HepG2 (cell line): ENCODE data around the gene SYS1. TPM values are rescaled to one million over a fixed set of nuclear protein-coding genes. Genes with fewer than 3 reads are reported as not detected.
A peak's percentile ranks its signal among the peaks of the same experiment; 100 is the strongest.

Experiments used
- EP300 ChIP-seq, 3 experiments: sonication (generic) in 1 of 3; formaldehyde crosslinking in 1 of 3; IDR thresholded peaks; 2 replicates each; pipeline versions ENCODE4 v1.5.1 to v1.6.1; 2011 to 2020; ENCODE audit warnings: low read depth in 2 of 3, low read length in 2 of 3, borderline replicate concordance in 1 of 3, improper control_type of control experiment in 1 of 3, mild to moderate bottlenecking in 1 of 3, missing genetic modification reagents in 1 of 3, moderate library complexity in 1 of 3
- HNRNPH1 ChIP-seq: fragments of 200-400 bp; formaldehyde crosslinking; optimal IDR thresholded peaks from 2 replicates; pipeline ENCODE3; 2017; ENCODE audit warnings: mild to moderate bottlenecking, low read depth, low read length
- MNT ChIP-seq: fragments of 450-650 bp; IDR thresholded peaks from 2 replicates; pipeline ENCODE4 v1.6.1; 2016
- SOX5 ChIP-seq: IDR thresholded peaks from 2 replicates; pipeline ENCODE4 v1.6.1; 2016; ENCODE audit warnings: borderline replicate concordance
- TBX3 ChIP-seq: fragments of 450-650 bp; IDR thresholded peaks from 2 replicates; pipeline ENCODE4 v1.6.1; 2017; ENCODE audit warnings: antibody characterized with exemption, mild to moderate bottlenecking, inconsistent platforms, borderline replicate concordance
- ZBTB33 ChIP-seq: sonication (generic); formaldehyde crosslinking; IDR thresholded peaks from 2 replicates; pipeline ENCODE4 v1.4.0; 2020; ENCODE audit warnings: missing genetic modification reagents
- ZNF274 ChIP-seq: sonication (generic); formaldehyde crosslinking; IDR thresholded peaks from 2 replicates; pipeline ENCODE4 v1.5.1; 2020; ENCODE audit warnings: mild to moderate bottlenecking, missing genetic modification reagents
- ZNF713 ChIP-seq: sonication (generic); formaldehyde crosslinking; IDR thresholded peaks from 2 replicates; pipeline ENCODE4 v1.4.0; 2020; ENCODE audit warnings: mild to moderate bottlenecking, missing genetic modification reagents
- ZNF746 ChIP-seq: sonication (generic); formaldehyde crosslinking; IDR thresholded peaks from 2 replicates; pipeline ENCODE4 v1.8.0; 2022; ENCODE audit warnings: mild to moderate bottlenecking, missing genetic modification reagents
- ZSCAN25 ChIP-seq: sonication (generic); formaldehyde crosslinking; IDR thresholded peaks from 2 replicates; pipeline ENCODE4 v1.8.0; 2022; ENCODE audit warnings: mild to moderate bottlenecking, missing genetic modification reagents
- polyA plus RNA-seq, 8 experiments: library from polyadenylated mRNA; depleted of rRNA in 3 of 8; stranded (reverse) in 7 of 8; unstranded in 1 of 8; fragments of >200 nt; fragmentation: Illumina TruSeq in 4 of 8; extraction: Trizol in 4 of 8; gene quantifications; 2 replicates each; pipeline versions ENCODE4 v1.2.1 to v1.2.3, GENCODE V29; 2011 to 2016; ENCODE audit warnings: low read depth in 4 of 8, missing spikeins in 1 of 8, mixed read lengths in 1 of 8; ENCODE audit not compliant: insufficient read depth in 1 of 8
- total RNA-seq, 5 experiments: library from RNA; depleted of rRNA; stranded (reverse); fragments of >200 nt; fragmentation: Illumina TruSeq; extraction: Trizol; gene quantifications; 2 replicates each; pipeline ENCODE4 v1.2.3, GENCODE V29; 2016; ENCODE audit warnings: low read depth in 1 of 5
- TF ChIP-seq, protein P1 (sequence below): sonication (generic); formaldehyde crosslinking; IDR thresholded peaks from 2 replicates; pipeline ENCODE4 v1.5.0; 2020; ENCODE audit warnings: mild to moderate bottlenecking, missing genetic modification reagents, borderline replicate concordance
- TF ChIP-seq, protein P2 (sequence below): sonication (generic); formaldehyde crosslinking; IDR thresholded peaks from 2 replicates; pipeline ENCODE4 v1.4.0; 2020; ENCODE audit warnings: mild to moderate bottlenecking, missing genetic modification reagents, borderline replicate concordance
- TF ChIP-seq, protein P3 (sequence below): sonication (generic); formaldehyde crosslinking; IDR thresholded peaks from 2 replicates; pipeline ENCODE4 v1.8.0; 2022; ENCODE audit warnings: mild to moderate bottlenecking, missing genetic modification reagents; ENCODE audit not compliant: insufficient replicate concordance

SYS1 gene
- total and polyA plus RNA-seq, 2 of the 13 experiments (the other 11 are each of a cell fraction or from before 2014, with no cell fraction given), result 38.3 to 65.6 TPM

- TF ChIP-seq ZBTB33 (CRISPR knock-in tag) (peak; percentile 90), HNRNPH1 (no peak), ZNF713 (CRISPR knock-in tag) (no peak), MNT (no peak), ZNF746 (peak; percentile 68; the same call in 1 of the 2 replicates), ZSCAN25 (no peak), EP300 (IDR thresholded peaks at IDR 0.05; ENCODE audit: low read depth in 2 of 2, low read length in 2 of 2) (peak; percentile 75 to 79; a peak in 3 of 4 replicates), EP300 (CRISPR knock-in tag; IDR thresholded peaks at IDR 0.05; ENCODE audit: borderline replicate concordance) (peak; percentile 66), TBX3 (peak; percentile 48; the same call in 1 of the 2 replicates), SOX5 (CRISPR knock-in tag) (peak; percentile 93), ZNF274 (CRISPR knock-in tag) (no peak)
- TF ChIP-seq, protein P1, sequence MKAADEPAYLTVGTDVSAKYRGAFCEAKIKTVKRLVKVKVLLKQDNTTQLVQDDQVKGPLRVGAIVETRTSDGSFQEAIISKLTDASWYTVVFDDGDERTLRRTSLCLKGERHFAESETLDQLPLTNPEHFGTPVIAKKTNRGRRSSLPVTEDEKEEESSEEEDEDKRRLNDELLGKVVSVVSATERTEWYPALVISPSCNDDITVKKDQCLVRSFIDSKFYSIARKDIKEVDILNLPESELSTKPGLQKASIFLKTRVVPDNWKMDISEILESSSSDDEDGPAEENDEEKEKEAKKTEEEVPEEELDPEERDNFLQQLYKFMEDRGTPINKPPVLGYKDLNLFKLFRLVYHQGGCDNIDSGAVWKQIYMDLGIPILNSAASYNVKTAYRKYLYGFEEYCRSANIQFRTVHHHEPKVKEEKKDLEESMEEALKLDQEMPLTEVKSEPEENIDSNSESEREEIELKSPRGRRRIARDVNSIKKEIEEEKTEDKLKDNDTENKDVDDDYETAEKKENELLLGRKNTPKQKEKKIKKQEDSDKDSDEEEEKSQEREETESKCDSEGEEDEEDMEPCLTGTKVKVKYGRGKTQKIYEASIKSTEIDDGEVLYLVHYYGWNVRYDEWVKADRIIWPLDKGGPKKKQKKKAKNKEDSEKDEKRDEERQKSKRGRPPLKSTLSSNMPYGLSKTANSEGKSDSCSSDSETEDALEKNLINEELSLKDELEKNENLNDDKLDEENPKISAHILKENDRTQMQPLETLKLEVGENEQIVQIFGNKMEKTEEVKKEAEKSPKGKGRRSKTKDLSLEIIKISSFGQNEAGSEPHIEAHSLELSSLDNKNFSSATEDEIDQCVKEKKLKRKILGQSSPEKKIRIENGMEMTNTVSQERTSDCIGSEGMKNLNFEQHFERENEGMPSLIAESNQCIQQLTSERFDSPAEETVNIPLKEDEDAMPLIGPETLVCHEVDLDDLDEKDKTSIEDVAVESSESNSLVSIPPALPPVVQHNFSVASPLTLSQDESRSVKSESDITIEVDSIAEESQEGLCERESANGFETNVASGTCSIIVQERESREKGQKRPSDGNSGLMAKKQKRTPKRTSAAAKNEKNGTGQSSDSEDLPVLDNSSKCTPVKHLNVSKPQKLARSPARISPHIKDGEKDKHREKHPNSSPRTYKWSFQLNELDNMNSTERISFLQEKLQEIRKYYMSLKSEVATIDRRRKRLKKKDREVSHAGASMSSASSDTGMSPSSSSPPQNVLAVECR (CRISPR knock-in tag), result no peak
- TF ChIP-seq, protein P2, sequence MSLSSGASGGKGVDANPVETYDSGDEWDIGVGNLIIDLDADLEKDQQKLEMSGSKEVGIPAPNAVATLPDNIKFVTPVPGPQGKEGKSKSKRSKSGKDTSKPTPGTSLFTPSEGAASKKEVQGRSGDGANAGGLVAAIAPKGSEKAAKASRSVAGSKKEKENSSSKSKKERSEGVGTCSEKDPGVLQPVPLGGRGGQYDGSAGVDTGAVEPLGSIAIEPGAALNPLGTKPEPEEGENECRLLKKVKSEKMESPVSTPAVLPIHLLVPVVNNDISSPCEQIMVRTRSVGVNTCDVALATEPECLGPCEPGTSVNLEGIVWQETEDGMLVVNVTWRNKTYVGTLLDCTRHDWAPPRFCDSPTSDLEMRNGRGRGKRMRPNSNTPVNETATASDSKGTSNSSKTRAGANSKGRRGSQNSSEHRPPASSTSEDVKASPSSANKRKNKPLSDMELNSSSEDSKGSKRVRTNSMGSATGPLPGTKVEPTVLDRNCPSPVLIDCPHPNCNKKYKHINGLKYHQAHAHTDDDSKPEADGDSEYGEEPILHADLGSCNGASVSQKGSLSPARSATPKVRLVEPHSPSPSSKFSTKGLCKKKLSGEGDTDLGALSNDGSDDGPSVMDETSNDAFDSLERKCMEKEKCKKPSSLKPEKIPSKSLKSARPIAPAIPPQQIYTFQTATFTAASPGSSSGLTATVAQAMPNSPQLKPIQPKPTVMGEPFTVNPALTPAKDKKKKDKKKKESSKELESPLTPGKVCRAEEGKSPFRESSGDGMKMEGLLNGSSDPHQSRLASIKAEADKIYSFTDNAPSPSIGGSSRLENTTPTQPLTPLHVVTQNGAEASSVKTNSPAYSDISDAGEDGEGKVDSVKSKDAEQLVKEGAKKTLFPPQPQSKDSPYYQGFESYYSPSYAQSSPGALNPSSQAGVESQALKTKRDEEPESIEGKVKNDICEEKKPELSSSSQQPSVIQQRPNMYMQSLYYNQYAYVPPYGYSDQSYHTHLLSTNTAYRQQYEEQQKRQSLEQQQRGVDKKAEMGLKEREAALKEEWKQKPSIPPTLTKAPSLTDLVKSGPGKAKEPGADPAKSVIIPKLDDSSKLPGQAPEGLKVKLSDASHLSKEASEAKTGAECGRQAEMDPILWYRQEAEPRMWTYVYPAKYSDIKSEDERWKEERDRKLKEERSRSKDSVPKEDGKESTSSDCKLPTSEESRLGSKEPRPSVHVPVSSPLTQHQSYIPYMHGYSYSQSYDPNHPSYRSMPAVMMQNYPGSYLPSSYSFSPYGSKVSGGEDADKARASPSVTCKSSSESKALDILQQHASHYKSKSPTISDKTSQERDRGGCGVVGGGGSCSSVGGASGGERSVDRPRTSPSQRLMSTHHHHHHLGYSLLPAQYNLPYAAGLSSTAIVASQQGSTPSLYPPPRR (CRISPR knock-in tag), result peak; percentile 84; the same call in 1 of the 2 replicates
- TF ChIP-seq, protein P3, sequence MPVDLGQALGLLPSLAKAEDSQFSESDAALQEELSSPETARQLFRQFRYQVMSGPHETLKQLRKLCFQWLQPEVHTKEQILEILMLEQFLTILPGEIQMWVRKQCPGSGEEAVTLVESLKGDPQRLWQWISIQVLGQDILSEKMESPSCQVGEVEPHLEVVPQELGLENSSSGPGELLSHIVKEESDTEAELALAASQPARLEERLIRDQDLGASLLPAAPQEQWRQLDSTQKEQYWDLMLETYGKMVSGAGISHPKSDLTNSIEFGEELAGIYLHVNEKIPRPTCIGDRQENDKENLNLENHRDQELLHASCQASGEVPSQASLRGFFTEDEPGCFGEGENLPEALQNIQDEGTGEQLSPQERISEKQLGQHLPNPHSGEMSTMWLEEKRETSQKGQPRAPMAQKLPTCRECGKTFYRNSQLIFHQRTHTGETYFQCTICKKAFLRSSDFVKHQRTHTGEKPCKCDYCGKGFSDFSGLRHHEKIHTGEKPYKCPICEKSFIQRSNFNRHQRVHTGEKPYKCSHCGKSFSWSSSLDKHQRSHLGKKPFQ (CRISPR knock-in tag), result no peak
Observed at GRCh38 chr20:45340236-45340847, 22.6 kb upstream of the SYS1 start (continued).
